ENCODE data around the gene SLC7A1. TPM values are rescaled to one million over a fixed set of nuclear protein-coding genes. Genes with fewer than 3 reads are reported as not detected.

The SLC7A1 gene
- total RNA-seq, 4 donors from 2014 or later = 87.5 to 127 (median 93.9) TPM

GRCh38 chr13:29537736-29538651, 57.5 kb downstream of the SLC7A1 start:
- Histone ChIP-seq H3K27me3 (no peaks in the 10 kb centered on the region), H3K36me3 (peaks cover 4 to 64% (median 6%) of the 10 kb centered on the region in 3 donors), H3K4me3 (no peak overlapping the region), H3K27ac (peak overlapping the region in 3 of 4 donors; percentile 23 to 53 (median 34)), H3K4me1 (peaks cover 12 to 77% (median 29%) of the 10 kb centered on the region in 3 donors), H3K9me3 (no peaks in the 10 kb centered on the region)
- WGBS, 2 donors = 51 to 64% methylated on average over 11 to 14 of the region's 14 CpGs
- intact Hi-C loops (cut with DNase I) = loop anchor here (5.0 kb wide), 1 partner anchor 49 kb away; no protein-coding TSS in a partner anchor
- TF ChIP-seq CTCF (IDR thresholded peaks at IDR 0.05) (no peak), POLR2A (IDR thresholded peaks at IDR 0.05) (no peak)
- no peak for DNase-seq

- 86 to 92% methylated on average over 4 of the region's 7 CpGs for WGBS, 2 donors
- TF ChIP-seq CTCF (IDR thresholded peaks at IDR 0.05) (no peak), POLR2A (IDR thresholded peaks at IDR 0.05) (no peak)
These were observed 58.6 kb downstream of the SLC7A1 start for GRCh38 chr13:29536853-29537252.

GRCh38 chr13:29535663-29536655, 59.5 kb downstream of the SLC7A1 start:
- TF ChIP-seq POLR2A (IDR thresholded peaks at IDR 0.05) (no peak), CTCF (IDR thresholded peaks at IDR 0.05) (no peak)
- H3K4me1 ChIP-seq = peaks cover 12 to 66% (median 29%) of the 10 kb centered on the region in 3 donors
- intact Hi-C loops (cut with DNase I) = loop anchor here (5.0 kb wide), 1 partner anchor 51 kb away; no protein-coding TSS in a partner anchor
- no peaks in the 10 kb centered on the region for H3K27me3 ChIP-seq
- WGBS, 2 donors = 81 to 82% methylated on average over 16 to 18 of the region's 24 CpGs
- no peak for DNase-seq
- no peak overlapping the region for H3K4me3 ChIP-seq
- H3K9me3 ChIP-seq = no peaks in the 10 kb centered on the region
- H3K27ac ChIP-seq = peak overlapping the region in 1 of 4 donors; percentile 46
- H3K36me3 ChIP-seq = peaks cover 4 to 76% (median 10%) of the 10 kb centered on the region in 3 donors

More at GRCh38 chr13:29536853-29537252, 58.6 kb downstream of the SLC7A1 start:
- Histone ChIP-seq H3K27ac (peak overlapping the region in 1 of 4 donors; percentile 46), H3K9me3 (no peaks in the 10 kb centered on the region), H3K4me1 (peaks cover 12 to 71% (median 29%) of the 10 kb centered on the region in 3 donors), H3K27me3 (no peaks in the 10 kb centered on the region), H3K4me3 (no peak overlapping the region), H3K36me3 (peaks cover 4 to 71% (median 6%) of the 10 kb centered on the region in 3 donors)
- intact Hi-C loops (cut with DNase I) = loop anchor here (5.0 kb wide), 1 partner anchor 50 kb away; no protein-coding TSS in a partner anchor
- no peak for DNase-seq

- H3K4me3 ChIP-seq = no peak overlapping the region
- H3K4me1 ChIP-seq = peaks cover 10 to 47% (median 14%) of the 10 kb centered on the region in 3 donors
- TF ChIP-seq CTCF (IDR thresholded peaks at IDR 0.05) (no peak), POLR2A (IDR thresholded peaks at IDR 0.05) (no peak)
- intact Hi-C loops (cut with DNase I) = no loop called here
- 75 to 85% methylated on average over 4 of the region's 4 CpGs for WGBS, 2 donors
- H3K27me3 ChIP-seq = no peaks in the 10 kb centered on the region
- H3K36me3 ChIP-seq = peaks cover 4 to 88% (median 10%) of the 10 kb centered on the region in 3 donors
- no peak overlapping the region for H3K27ac ChIP-seq
- H3K9me3 ChIP-seq = no peaks in the 10 kb centered on the region
- DNase-seq = no peak
These were observed 61.4 kb downstream of the SLC7A1 start for GRCh38 chr13:29534083-29534482.
